ENCODE results near the gene OPN1MW2.
"Not testable (repeated sequence)": the region's sequence is repeated elsewhere in the genome, so short reads cannot be mapped to it uniquely, and the experiment has no call there.

The OPN1MW2 gene

DNA sequence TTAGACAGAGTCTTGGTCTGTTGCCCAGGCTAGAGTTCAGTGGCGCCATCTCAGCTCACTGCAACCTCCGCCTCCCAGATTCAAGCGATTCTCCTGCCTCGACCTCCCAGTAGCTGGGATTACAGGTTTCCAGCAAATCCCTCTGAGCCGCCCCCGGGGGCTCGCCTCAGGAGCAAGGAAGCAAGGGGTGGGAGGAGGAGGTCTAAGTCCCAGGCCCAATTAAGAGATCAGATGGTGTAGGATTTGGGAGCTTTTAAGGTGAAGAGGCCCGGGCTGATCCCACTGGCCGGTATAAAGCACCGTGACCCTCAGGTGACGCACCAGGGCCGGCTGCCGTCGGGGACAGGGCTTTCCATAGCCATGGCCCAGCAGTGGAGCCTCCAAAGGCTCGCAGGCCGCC is at the start of gene OPN1MW2:
Gene OPN1MW2, plus strand, starts transcription at position 301 of the 400 bp plus-strand sequence. Its CDS starts 60 bp downstream, at position 361.
- DNase-seq (ENCODE audit: low spot score), result not testable (repeated sequence)

DNA sequence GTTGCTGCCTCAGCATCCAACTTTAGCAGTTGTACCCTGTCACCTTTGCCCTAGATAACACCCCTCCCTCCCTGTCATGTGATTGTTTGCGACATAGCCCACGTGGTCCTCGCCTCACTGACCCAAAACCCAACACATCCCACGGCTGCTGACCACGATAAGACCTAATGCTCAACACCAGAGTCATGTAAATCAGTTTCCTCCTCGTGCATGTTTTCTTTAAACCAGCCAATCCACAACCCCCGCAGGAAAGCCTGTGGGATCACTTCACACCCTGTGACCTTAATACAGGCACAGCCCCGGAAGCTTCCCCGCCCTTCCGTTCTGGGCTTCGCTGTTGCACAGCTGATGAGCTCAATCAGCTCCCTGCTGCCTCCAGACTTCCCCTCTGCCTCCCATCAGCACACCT is 47.0 kb upstream of the OPN1MW2 start:
- not testable (repeated sequence) for DNase-seq (ENCODE audit: low spot score)

DNA sequence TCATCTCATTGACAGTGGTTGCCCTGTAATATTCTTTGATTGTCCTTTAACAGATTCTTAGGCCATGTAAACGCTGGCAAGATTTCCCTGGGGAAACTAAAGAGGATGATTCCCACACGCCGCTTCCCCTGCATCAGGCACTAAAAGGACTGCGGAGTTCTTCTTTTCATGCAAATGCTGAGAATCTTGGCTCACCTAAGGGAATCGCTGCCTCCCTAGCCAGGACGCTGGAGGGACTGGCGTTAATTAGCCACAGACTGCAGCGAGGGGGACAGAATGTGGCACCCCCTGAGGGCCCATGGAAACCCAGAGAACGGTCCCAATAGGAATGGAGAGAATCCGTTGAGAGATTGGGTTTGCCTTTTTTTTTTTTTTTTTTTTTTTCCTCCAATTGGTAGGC is 45.2 kb upstream of the OPN1MW2 start:
- not testable (repeated sequence) for DNase-seq (ENCODE audit: low spot score)

DNA sequence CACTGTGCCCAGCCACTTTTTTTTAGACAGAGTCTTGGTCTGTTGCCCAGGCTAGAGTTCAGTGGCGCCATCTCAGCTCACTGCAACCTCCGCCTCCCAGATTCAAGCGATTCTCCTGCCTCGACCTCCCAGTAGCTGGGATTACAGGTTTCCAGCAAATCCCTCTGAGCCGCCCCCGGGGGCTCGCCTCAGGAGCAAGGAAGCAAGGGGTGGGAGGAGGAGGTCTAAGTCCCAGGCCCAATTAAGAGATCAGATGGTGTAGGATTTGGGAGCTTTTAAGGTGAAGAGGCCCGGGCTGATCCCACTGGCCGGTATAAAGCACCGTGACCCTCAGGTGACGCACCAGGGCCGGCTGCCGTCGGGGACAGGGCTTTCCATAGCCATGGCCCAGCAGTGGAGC is 37.3 kb upstream of the OPN1MW2 start, which contains the start of gene OPN1MW:
Gene OPN1MW, plus strand, starts transcription at position 301 of the 400 bp plus-strand sequence. Its CDS starts 82 bp downstream, at position 383.
- not testable (repeated sequence) for DNase-seq (ENCODE audit: low spot score)

DNA sequence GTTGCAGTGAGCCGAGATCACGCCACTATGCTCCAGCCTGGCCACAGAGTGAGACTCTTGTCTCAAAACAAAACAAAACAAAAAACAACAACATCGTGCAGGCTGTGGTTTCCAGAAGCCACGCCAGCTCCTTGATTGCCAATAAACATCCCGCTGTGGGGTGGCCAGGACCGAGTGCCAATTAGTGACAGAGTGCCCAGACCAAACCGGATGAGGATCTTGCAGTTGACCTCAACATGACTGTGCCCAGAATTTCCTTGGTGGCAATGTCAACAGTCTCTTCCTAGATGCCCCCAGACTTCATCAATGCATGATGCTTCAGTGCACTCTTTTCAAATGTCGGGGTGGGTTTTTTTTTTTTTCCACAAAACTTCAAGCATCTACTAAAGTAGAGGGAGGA is 35.8 kb upstream of the OPN1MW2 start:
- DNase-seq (ENCODE audit: low spot score), result not testable (repeated sequence)

DNA sequence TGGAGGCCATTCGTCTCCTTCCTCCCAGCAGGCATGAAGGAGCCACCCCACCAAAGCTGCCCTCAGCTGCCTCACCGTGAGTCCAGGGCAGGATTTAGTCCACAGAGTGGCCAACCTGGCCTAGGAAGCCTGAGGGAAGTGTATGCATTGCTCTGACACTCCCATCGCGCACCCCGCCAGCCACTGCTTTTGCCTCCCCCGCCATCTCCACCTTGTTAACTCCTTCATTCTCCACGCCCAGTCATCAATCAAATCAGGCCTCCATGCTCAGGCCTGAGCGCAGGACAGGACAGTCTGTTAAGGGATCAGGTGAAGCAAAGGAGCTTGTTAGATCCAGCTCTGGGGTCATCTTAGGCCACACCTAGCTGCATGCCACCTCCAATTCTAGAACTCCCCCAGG is 26.7 kb upstream of the OPN1MW2 start:
- DNase-seq (ENCODE audit: low spot score), result not testable (repeated sequence)

DNA sequence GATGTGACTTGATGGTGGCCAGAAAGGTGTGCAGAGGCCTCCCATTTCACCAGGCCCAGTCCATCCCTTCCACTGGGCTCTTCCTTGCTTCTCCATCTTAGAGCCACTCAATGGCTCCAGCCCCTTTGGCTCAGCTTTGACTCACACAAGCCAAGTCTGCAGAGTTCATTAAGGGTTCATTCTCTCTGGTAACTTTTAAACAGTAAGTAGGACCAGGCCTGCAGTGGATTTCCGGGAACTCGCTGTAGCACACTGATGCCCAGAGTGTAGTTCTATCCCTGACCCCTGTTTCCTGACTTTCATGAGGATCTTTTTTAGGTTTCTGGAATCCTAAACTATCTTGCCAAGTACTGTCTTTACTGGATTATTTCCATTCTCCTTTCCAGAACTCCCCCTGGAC is 25.2 kb upstream of the OPN1MW2 start:
- not testable (repeated sequence) for DNase-seq (ENCODE audit: low spot score)

DNA sequence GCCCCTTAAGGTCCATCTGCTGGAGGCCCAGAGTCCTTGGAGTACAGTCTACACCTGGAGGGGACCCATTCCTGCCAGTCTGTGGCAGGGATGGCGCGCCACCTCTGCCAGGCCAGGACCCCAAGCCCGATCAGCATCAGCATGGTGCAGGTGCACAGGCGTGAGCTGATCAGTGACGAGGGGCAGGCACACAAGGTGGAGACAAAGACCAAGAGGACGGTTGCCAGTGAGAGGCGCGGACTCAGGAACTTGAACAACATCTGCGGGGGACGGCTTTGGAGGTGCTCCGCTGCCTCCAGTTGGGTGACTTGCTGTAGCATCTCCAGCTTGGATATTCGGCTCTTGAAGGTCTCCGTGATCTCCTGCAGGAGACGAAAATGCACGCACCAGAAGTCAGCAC is 23.1 kb upstream of the OPN1MW2 start:
- not testable (repeated sequence) for DNase-seq (ENCODE audit: low spot score)

DNA sequence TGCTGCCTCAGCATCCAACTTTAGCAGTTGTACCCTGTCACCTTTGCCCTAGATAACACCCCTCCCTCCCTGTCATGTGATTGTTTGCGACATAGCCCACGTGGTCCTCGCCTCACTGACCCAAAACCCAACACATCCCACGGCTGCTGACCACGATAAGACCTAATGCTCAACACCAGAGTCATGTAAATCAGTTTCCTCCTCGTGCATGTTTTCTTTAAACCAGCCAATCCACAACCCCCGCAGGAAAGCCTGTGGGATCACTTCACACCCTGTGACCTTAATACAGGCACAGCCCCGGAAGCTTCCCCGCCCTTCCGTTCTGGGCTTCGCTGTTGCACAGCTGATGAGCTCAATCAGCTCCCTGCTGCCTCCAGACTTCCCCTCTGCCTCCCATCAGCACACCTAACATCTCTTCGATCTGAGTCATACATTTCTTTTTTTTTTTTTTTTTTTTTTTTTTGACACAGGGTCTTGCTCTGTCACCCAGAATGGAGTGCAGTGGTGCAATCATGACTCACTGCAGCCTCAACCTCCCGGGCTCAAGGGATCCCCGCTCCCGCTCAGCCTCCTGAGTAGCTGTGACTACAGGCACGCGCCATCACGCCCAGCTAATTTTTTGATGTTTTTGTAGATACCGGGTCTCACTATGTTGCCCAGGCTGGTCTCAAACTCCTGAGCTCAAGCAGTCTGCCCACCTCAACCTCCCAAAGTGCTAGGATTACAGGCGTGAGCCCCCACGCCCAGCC is 9.7 kb upstream of the OPN1MW2 start:
- not testable (repeated sequence) for DNase-seq (ENCODE audit: low spot score)

DNA sequence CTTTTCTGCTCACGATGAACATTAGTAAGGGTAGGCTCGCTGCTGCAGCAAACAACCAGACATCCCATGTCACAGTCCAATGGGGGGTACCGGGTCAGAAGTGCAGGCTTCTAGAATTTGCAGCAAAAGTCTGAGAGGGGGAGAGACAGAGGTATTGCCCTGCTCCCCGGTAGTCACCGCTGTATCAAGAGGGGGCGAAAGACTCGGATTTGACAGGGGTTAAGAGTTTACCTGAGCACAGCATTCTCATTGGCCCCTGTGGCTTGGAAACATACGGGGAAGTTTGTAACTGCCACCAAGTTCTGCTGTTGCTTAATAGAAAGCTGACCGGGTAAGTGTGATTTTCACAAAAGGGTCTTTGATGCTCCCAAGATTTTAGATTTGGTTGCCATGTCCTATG is 8.5 kb upstream of the OPN1MW2 start:
- DNase-seq (ENCODE audit: low spot score), result not testable (repeated sequence)

DNA sequence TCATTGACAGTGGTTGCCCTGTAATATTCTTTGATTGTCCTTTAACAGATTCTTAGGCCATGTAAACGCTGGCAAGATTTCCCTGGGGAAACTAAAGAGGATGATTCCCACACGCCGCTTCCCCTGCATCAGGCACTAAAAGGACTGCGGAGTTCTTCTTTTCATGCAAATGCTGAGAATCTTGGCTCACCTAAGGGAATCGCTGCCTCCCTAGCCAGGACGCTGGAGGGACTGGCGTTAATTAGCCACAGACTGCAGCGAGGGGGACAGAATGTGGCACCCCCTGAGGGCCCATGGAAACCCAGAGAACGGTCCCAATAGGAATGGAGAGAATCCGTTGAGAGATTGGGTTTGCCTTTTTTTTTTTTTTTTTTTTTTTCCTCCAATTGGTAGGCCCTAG is 8.1 kb upstream of the OPN1MW2 start:
- not testable (repeated sequence) for DNase-seq (ENCODE audit: low spot score)

DNA sequence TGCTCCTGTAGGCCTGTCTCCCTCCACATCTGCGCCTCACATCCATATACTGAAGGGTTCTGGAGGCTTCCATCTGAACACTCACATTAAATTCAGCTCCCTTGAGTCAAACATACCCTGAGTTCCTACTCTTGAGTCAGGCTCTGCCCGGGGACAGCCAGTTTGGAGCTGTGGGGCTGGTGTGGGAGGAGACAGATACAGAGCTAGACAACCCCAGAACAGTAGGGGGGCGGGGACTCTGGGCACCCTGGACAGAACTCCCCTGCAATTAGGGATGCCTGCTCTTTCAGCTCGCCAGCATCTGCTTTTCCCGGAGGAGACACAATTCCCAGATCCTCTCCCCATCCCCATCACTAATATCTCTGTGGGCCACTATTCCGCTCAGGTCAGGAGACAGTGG is 5.7 kb downstream of the OPN1MW2 start:
- DNase-seq (ENCODE audit: low spot score), result not testable (repeated sequence)

DNA sequence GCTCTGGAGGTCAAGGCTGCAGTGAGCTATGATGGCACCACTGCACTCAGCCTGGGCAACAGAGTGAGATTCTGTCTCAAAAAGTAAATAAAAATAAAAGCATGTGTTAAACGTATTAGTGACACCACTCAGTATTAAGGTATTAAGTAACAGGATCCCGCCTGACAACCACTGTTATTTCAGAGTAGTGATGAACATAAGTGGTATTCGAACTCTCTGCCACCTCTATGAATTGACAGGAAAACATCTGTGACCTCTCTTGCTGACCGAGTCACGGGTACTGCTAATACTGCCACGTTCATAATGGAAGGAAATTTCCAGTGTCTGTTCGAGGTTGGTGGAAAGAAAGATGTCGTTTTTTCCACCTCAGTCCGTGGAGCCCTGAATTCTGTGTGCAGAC is 7.2 kb downstream of the OPN1MW2 start:
- DNase-seq (ENCODE audit: low spot score), result not testable (repeated sequence)

DNA sequence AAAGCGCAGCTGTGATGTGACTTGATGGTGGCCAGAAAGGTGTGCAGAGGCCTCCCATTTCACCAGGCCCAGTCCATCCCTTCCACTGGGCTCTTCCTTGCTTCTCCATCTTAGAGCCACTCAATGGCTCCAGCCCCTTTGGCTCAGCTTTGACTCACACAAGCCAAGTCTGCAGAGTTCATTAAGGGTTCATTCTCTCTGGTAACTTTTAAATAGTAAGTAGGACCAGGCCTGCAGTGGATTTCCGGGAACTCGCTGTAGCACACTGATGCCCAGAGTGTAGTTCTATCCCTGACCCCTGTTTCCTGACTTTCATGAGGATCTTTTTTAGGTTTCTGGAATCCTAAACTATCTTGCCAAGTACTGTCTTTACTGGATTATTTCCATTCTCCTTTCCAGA is 11.9 kb downstream of the OPN1MW2 start:
- not testable (repeated sequence) for DNase-seq (ENCODE audit: low spot score)

DNA sequence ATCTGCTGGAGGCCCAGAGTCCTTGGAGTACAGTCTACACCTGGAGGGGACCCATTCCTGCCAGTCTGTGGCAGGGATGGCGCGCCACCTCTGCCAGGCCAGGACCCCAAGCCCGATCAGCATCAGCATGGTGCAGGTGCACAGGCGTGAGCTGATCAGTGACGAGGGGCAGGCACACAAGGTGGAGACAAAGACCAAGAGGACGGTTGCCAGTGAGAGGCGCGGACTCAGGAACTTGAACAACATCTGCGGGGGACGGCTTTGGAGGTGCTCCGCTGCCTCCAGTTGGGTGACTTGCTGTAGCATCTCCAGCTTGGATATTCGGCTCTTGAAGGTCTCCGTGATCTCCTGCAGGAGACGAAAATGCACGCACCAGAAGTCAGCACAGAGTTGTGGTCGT is 14.1 kb downstream of the OPN1MW2 start:
- not testable (repeated sequence) for DNase-seq (ENCODE audit: low spot score)

DNA sequence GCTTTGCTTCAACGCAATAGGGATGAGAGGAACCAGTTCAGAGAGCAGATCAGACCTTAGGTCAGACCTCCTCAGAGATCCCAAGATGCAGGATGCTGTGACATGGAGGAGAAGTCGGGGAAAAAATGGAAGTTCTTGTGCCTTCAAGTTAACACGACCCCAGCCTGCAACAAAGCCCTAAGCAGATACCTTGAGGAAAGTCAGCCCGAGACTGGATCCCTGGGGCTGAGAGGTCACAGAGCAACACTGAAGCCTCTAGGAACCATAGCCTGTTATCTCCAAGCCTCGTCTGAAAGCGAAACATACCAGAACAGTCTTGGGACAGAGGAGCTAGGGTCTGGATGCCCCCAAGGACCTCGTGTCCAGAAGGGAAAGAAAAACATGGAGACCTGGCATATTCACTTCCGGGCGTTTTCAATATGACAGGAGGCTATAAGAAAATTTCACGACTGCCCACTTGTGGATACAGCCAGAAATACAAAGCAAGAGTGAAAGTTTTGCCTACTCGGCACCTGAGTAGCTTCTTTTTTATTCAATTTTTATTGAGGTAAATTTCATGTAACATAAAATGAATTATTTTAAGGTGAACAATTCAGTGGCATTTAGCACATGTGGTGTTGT is 19.5 kb downstream of the OPN1MW2 start:
- not testable (repeated sequence) for DNase-seq (ENCODE audit: low spot score)

DNA sequence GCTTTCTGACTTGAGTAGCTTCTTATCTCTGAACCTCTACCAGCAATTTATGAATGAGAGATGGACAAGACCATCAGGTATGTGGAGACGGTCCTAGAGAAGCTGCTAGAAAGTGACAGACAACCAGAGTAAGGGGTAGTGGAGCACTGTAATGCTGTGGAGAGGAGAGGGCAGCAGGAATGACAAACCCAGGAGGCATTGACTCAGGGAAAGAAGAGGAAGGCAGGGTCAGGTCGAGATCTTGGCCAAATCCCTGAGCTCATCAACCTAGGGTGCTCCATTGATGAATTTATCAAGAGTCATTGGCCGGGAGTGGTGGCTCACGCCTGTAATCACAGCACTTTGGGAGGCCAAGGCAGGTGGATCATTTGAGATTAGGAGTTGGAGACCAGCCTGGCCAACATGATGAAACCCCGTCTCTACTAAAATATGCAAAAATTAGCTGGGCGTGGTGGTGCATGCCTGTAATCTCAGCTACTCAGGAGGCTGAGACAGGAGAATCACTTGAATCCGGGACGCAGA is 20.5 kb downstream of the OPN1MW2 start:
- not testable (repeated sequence) for DNase-seq (ENCODE audit: low spot score)

DNA sequence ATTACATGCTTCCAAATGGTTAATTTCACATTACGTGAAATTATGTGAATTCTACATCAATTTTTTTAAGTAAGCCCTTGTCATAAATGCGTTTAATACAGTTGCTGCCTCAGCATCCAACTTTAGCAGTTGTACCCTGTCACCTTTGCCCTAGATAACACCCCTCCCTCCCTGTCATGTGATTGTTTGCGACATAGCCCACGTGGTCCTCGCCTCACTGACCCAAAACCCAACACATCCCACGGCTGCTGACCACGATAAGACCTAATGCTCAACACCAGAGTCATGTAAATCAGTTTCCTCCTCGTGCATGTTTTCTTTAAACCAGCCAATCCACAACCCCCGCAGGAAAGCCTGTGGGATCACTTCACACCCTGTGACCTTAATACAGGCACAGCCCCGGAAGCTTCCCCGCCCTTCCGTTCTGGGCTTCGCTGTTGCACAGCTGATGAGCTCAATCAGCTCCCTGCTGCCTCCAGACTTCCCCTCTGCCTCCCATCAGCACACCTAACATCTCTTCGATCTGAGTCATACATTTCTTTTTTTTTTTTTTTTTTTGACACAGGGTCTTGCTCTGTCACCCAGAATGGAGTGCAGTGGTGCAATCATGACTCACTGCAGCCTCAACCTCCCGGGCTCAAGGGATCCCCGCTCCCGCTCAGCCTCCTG is 28.0 kb downstream of the OPN1MW2 start:
- not testable (repeated sequence) for DNase-seq (ENCODE audit: low spot score)

DNA sequence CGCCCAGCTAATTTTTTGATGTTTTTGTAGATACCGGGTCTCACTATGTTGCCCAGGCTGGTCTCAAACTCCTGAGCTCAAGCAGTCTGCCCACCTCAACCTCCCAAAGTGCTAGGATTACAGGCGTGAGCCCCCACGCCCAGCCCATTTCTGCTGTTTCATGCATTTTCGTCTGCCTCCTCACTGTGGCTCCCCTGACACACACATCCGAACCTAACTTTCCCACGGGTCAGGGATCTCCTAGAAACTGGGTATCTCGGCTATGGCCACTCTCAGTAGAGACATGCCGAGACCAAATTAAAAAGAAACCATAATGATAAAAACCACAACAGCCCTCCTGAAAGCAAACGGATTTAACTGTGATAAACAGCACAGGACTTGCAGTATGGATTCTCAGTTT is 28.5 kb downstream of the OPN1MW2 start:
- DNase-seq (ENCODE audit: low spot score), result not testable (repeated sequence)

DNA sequence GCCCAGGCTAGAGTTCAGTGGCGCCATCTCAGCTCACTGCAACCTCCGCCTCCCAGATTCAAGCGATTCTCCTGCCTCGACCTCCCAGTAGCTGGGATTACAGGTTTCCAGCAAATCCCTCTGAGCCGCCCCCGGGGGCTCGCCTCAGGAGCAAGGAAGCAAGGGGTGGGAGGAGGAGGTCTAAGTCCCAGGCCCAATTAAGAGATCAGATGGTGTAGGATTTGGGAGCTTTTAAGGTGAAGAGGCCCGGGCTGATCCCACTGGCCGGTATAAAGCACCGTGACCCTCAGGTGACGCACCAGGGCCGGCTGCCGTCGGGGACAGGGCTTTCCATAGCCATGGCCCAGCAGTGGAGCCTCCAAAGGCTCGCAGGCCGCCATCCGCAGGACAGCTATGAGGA is 37.7 kb downstream of the OPN1MW2 start, which contains the start of gene OPN1MW3:
Gene OPN1MW3, plus strand, starts transcription at position 301 of the 400 bp plus-strand sequence. Its CDS starts 38 bp downstream, at position 339.
- not testable (repeated sequence) for DNase-seq (ENCODE audit: low spot score)

DNA sequence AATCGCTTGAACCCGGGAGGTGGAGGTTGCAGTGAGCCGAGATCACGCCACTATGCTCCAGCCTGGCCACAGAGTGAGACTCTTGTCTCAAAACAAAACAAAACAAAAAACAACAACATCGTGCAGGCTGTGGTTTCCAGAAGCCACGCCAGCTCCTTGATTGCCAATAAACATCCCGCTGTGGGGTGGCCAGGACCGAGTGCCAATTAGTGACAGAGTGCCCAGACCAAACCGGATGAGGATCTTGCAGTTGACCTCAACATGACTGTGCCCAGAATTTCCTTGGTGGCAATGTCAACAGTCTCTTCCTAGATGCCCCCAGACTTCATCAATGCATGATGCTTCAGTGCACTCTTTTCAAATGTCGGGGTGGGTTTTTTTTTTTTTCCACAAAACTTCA is 39.2 kb downstream of the OPN1MW2 start:
- not testable (repeated sequence) for DNase-seq (ENCODE audit: low spot score)

DNA sequence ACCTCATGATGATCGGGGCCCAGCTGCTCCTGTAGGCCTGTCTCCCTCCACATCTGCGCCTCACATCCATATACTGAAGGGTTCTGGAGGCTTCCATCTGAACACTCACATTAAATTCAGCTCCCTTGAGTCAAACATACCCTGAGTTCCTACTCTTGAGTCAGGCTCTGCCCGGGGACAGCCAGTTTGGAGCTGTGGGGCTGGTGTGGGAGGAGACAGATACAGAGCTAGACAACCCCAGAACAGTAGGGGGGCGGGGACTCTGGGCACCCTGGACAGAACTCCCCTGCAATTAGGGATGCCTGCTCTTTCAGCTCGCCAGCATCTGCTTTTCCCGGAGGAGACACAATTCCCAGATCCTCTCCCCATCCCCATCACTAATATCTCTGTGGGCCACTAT is 43.5 kb downstream of the OPN1MW2 start:
- not testable (repeated sequence) for DNase-seq (ENCODE audit: low spot score)
